Stomach (tissue), 9 donors: ENCODE data around the gene CEP170. TPM values are rescaled to one million over a fixed set of nuclear protein-coding genes. Genes with fewer than 3 reads are reported as not detected.
"Not testable (repeated sequence)": the region's sequence is repeated elsewhere in the genome, so short reads cannot be mapped to it uniquely, and the experiment has no call there.

Experiments
- DNase-seq, 2 donors: peaks; one replicate each; pipeline versions ENCODE4 v3.0.0 to v3.0.0-alpha.2; 2013 to 2019
- H3K27ac ChIP-seq, 5 donors: fragments of 200-600 bp in 4 of 5; sonication (generic) in 4 of 5; one replicate each; pipeline ENCODE4 v1.5.1; 2013 to 2019; ENCODE audit warnings: mild to moderate bottlenecking in 1 of 5, moderate library complexity in 1 of 5
- H3K27me3 ChIP-seq, 3 donors: fragments of 200-600 bp; sonication (generic); one replicate each; pipeline ENCODE4 v1.5.1; 2017 to 2019; ENCODE audit warnings: mixed run types in 1 of 3
- H3K36me3 ChIP-seq, 4 donors: fragments of 200-600 bp; sonication (generic); 1 replicate in 3 of 4; 2 replicates in 1 of 4; pipeline ENCODE4 v1.5.1; 2016 to 2019
- H3K4me1 ChIP-seq, 4 donors: fragments of 200-600 bp; sonication (generic); one replicate each; pipeline ENCODE4 v1.5.1; 2016 to 2019
- H3K4me3 ChIP-seq, 4 donors: fragments of 200-600 bp; sonication (generic) in 3 of 4; one replicate each; pipeline ENCODE4 v1.5.1; 2016 to 2019; ENCODE audit warnings: mild to moderate bottlenecking in 1 of 4
- H3K9me3 ChIP-seq, 4 donors: fragments of 200-600 bp; sonication (generic); one replicate each; pipeline ENCODE4 v1.5.1; 2016 to 2019
- EP300 ChIP-seq: sonication (generic); formaldehyde crosslinking; IDR thresholded peaks from one replicate; pipeline ENCODE4 v1.6.1; 2017; ENCODE audit warnings: antibody characterized with exemption
- POLR2A ChIP-seq, 4 donors: fragments of 450-650 bp; IDR thresholded peaks; one replicate each; pipeline ENCODE4 v1.6.1; 2016; ENCODE audit warnings: antibody characterized with exemption in 4 of 4, control low read depth in 2 of 4, mild to moderate bottlenecking in 1 of 4, moderate library complexity in 1 of 4
- POLR2AphosphoS5 ChIP-seq, 3 donors: sonication (generic); formaldehyde crosslinking; IDR thresholded peaks; one replicate each; pipeline ENCODE4 v1.6.1; 2016; ENCODE audit warnings: antibody characterized with exemption in 3 of 3
- WGBS, 5 donors: extraction: QIAGEN DNeasy Blood & Tissue Kit in 3 of 5; methylation state at CpG; one replicate each; pipeline versions ENCODE4 v1.1.5 to v1.1.7; 2013 to 2018; 5-methylcytosine and 5-hydroxymethylcytosine counted together
- intact Hi-C: fragments of 100-400 bp; cut with DNase I; formaldehyde crosslinking; loops from one replicate; pipeline ENCODE4 v1.15.1; 2023; ENCODE audit warnings: low total_unique reads
- polyA plus RNA-seq, 3 donors: library from polyadenylated mRNA; stranded (reverse); fragments of 200-250 nt; gene quantifications; one replicate each; pipeline ENCODE4 v1.2.3, GENCODE V29; 2013
- total RNA-seq, 5 donors: library from RNA; depleted of rRNA; stranded (reverse); fragments of >200 nt; gene quantifications; one replicate each; pipeline versions ENCODE4 v1.1.0 to v1.2.3, GENCODE V29; 2014 to 2016
- TF ChIP-seq, protein P1 (sequence below), 7 experiments: fragments of 450-650 bp in 4 of 7; fragments of 200-600 bp in 3 of 7; sonication (generic) in 3 of 7; IDR thresholded peaks; one replicate each; pipeline ENCODE4 v1.5.1; 2016 to 2019; ENCODE audit warnings: antibody characterized with exemption in 7 of 7, control low read depth in 2 of 7, mild to moderate bottlenecking in 1 of 7
- donor health status: healthy with polysubstance abuse.
- donor health status: Bipolar disorder and iron deficiency.
- donor health status: healthy.

Gene CEP170
- total and polyA plus RNA-seq, 8 donors: 0.87 to 71.0 (median 12.9) TPM

DNA sequence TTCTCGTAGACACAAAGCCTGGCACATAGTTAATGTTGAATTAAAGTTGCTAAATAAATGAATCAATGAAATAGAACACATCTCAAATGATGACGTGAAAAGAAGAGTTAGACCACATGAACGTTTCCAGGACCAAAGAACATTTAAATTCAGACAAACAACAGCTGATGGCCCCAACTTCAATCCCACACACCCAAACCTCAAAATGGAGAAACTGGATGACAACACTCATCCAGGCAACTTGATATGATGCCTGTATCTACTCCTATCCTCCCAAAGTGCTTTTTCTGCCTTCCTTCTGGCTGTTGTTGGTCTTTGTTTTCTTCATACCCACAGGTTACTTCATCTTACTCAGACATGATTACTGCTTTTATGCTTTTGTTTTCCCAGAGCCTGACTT is 71.9 kb downstream of the CEP170 start:
- H3K9me3 ChIP-seq, intact Hi-C loops, H3K27me3 ChIP-seq, H3K4me1 ChIP-seq, H3K27ac ChIP-seq, DNase-seq, H3K4me3 ChIP-seq: not testable (repeated sequence)
- H3K36me3 ChIP-seq: peaks cover 0 to 16% (median 12%) of the 10 kb centered on the region in 4 donors
- 82 to 94% (median 90%) methylated on average over 3 of the region's 3 CpGs for WGBS, 5 donors

DNA sequence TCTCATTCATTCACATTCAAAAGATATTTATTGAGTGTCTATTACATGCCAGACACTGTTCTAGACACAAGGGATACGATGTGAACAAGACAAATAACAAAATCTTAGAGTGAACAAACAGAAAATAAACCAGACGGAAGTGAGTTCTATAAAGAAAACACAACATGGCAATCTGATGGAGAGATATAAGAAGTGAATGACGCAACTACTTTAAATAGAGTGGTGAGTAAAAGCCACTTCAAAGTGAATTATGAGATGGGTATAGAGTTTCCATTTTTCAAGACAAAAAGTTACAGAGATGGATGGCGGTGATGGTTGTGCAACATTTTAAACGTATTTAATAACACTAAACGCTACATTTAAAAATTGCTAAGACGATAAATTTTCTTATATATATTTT is 75.4 kb downstream of the CEP170 start:
- no peak for DNase-seq
- H3K36me3 ChIP-seq: peaks cover 0 to under 1% (median 0%) of the 10 kb centered on the region in 4 donors
- WGBS, 5 donors: 79 to 89% (median 80%) methylated on average over 7 of the region's 7 CpGs
- no peak overlapping the region for H3K27ac ChIP-seq
- no peak overlapping the region for H3K4me3 ChIP-seq
- H3K4me1 ChIP-seq: no peaks in the 10 kb centered on the region
- intact Hi-C loops: no loop called here
- no peaks in the 10 kb centered on the region for H3K27me3 ChIP-seq
- no peaks in the 10 kb centered on the region for H3K9me3 ChIP-seq
- no peak for TF ChIP-seq POLR2A (IDR thresholded peaks at IDR 0.05)
- TF ChIP-seq, protein P1, sequence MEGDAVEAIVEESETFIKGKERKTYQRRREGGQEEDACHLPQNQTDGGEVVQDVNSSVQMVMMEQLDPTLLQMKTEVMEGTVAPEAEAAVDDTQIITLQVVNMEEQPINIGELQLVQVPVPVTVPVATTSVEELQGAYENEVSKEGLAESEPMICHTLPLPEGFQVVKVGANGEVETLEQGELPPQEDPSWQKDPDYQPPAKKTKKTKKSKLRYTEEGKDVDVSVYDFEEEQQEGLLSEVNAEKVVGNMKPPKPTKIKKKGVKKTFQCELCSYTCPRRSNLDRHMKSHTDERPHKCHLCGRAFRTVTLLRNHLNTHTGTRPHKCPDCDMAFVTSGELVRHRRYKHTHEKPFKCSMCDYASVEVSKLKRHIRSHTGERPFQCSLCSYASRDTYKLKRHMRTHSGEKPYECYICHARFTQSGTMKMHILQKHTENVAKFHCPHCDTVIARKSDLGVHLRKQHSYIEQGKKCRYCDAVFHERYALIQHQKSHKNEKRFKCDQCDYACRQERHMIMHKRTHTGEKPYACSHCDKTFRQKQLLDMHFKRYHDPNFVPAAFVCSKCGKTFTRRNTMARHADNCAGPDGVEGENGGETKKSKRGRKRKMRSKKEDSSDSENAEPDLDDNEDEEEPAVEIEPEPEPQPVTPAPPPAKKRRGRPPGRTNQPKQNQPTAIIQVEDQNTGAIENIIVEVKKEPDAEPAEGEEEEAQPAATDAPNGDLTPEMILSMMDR (IDR thresholded peaks at IDR 0.05): no peak
- no peak for TF ChIP-seq POLR2AphosphoS5 (IDR thresholded peaks at IDR 0.05)
- no peak for TF ChIP-seq EP300

- H3K4me1 ChIP-seq, intact Hi-C loops, H3K9me3 ChIP-seq, H3K4me3 ChIP-seq, H3K27ac ChIP-seq, H3K36me3 ChIP-seq, H3K27me3 ChIP-seq, DNase-seq: not testable (repeated sequence)
- 96 to 98% (median 97%) methylated on average over 6 of the region's 6 CpGs for WGBS, 5 donors
These were observed 77.3 kb downstream of the CEP170 start for GRCh38 chr1:243177792-243178191.

DNA sequence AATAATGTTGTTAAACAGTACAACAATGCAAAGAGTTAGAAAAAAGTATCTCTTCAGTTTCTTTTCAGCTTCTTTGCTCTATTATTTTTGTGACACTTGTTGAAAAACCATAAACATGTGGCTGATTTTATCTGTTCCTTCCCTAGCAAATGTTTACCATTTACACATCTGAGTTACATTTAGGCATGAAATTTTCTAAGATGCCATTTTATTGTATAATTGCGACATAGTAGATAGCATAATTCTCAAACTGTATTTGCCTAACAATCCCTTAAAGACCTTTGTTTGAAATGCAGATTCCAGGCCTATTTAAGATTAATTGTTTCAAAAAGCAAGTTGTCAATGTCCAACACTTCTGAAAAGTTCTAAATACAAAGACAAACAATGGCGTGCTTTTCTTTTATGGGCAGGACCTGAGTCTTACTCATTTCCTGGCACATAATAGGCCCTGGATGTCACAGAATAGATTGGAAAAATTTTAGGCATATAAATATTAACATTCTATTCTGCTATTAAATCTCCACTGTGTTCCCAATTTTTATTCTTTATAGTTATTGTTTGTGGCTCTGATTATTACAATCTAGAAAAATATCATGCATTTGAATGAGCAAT is 81.2 kb downstream of the CEP170 start:
- H3K4me1 ChIP-seq, H3K9me3 ChIP-seq, H3K4me3 ChIP-seq, H3K27me3 ChIP-seq, intact Hi-C loops, H3K27ac ChIP-seq, H3K36me3 ChIP-seq, DNase-seq: not testable (repeated sequence)
- 72 to 81% (median 80%) methylated on average over 2 of the region's 2 CpGs for WGBS, 5 donors

DNA sequence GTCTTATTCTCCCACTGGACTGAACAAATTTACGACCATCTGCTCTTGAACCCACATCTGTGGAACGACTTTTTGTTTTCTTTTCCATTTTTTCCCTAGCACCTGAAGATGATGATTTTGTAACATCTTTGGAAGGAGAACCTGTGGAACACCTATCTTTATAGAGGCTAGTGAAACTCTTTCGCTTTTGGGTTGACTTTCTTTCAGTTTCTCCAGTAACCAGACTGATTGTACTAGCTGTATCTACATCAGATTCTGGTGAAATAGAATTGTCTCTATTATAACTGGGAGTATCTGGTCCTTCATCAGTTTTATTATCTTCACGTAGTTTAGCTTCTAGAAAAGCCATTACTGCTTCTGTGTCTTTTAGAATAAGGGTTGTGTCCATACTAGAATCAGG is 90.2 kb downstream of the CEP170 start:
- H3K9me3 ChIP-seq, H3K27ac ChIP-seq, DNase-seq, H3K27me3 ChIP-seq, H3K36me3 ChIP-seq, intact Hi-C loops, H3K4me3 ChIP-seq, H3K4me1 ChIP-seq: not testable (repeated sequence)
- 92 to 97% (median 94%) methylated on average over 3 to 4 of the region's 4 CpGs for WGBS, 5 donors

- H3K9me3 ChIP-seq, H3K27ac ChIP-seq, H3K4me1 ChIP-seq, H3K4me3 ChIP-seq, DNase-seq, intact Hi-C loops, H3K27me3 ChIP-seq: not testable (repeated sequence)
- 70 to 90% (median 77%) methylated on average over 7 of the region's 7 CpGs for WGBS, 5 donors
- H3K36me3 ChIP-seq: peaks cover 0 to 19% (median 7%) of the 10 kb centered on the region in 4 donors
These were observed 104.2 kb downstream of the CEP170 start for GRCh38 chr1:243150906-243151305.

- H3K9me3 ChIP-seq, intact Hi-C loops, H3K4me1 ChIP-seq, H3K27me3 ChIP-seq, DNase-seq, H3K36me3 ChIP-seq, H3K27ac ChIP-seq, H3K4me3 ChIP-seq: not testable (repeated sequence)
- WGBS, 5 donors: 66 to 81% (median 70%) methylated on average over 4 of the region's 4 CpGs
These were observed 106.0 kb downstream of the CEP170 start for GRCh38 chr1:243149120-243149519.

GRCh38 chr1:243147351-243147750 is 107.7 kb downstream of the CEP170 start:
- H3K4me3 ChIP-seq, DNase-seq, H3K4me1 ChIP-seq, intact Hi-C loops, H3K9me3 ChIP-seq, H3K27ac ChIP-seq, H3K27me3 ChIP-seq, H3K36me3 ChIP-seq: not testable (repeated sequence)

GRCh38 chr1:243140498-243140897 is 114.6 kb downstream of the CEP170 start:
- H3K27me3 ChIP-seq, H3K4me1 ChIP-seq, intact Hi-C loops, DNase-seq, H3K4me3 ChIP-seq, H3K9me3 ChIP-seq, H3K27ac ChIP-seq: not testable (repeated sequence)
- WGBS, 5 donors: 39 to 67% (median 46%) methylated on average over 1 of the region's 1 CpG
- peaks cover 4 to 20% (median 13%) of the 10 kb centered on the region in 4 donors for H3K36me3 ChIP-seq

DNA sequence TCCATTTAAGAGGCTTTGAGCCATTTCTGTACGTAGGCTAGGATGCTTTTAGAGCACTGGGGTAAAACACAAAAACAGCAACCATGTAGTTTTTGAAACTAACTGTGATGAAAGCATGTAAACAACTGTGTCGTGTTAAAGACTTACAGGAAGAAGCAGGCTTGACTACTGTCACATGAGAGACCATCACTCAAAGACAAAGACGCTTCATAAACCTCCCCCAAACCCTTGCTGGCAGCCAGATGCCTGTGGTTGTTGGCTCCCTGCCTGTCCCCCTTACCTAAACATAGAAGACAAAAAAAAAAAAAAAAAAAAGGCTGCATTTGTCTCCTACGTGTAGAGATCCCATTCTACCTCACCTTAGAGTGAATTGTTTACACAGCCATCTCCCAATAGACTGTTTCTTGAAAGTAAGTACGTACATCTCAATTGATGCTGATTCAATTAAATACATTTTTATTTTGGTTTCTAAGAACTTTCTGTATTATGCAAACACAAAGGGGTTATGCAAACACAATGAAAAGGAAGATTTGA is 132.1 kb downstream of the CEP170 start:
- H3K27ac ChIP-seq, DNase-seq, H3K27me3 ChIP-seq, H3K4me3 ChIP-seq, H3K4me1 ChIP-seq, intact Hi-C loops, H3K9me3 ChIP-seq: not testable (repeated sequence)
- 63 to 75% (median 71%) methylated on average over 5 of the region's 5 CpGs for WGBS, 5 donors
- H3K36me3 ChIP-seq: peaks cover 0 to 23% (median 9%) of the 10 kb centered on the region in 4 donors

DNA sequence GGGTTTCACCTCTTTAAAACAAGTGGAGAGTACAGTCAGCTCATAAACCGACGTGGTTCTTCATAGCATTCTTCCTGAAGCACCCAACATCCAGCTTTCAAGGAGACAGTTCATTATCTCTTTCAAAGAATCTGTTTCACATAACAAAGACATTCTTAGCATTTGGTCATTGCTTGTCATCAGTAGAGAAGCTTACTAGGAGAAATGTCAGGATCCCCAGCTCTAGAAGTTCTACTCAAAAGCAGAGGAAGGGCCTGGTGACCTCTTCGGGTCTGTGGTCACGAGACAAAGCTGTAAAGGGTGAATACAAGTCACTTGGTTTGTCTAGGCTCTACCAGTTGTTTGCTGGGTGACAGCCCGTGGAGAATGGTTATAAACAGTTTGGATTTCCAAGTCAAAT is 133.1 kb downstream of the CEP170 start:
- DNase-seq: not testable (repeated sequence)
- 78 to 90% (median 83%) methylated on average over 2 to 5 of the region's 5 CpGs for WGBS, 5 donors

More for the DNA sequence above, 133.1 kb downstream of the CEP170 start:
- H3K4me1 ChIP-seq, H3K4me3 ChIP-seq, H3K27me3 ChIP-seq, H3K9me3 ChIP-seq, H3K27ac ChIP-seq, intact Hi-C loops: not testable (repeated sequence)
- H3K36me3 ChIP-seq: peaks cover 0 to 17% (median 8%) of the 10 kb centered on the region in 4 donors
